DMS 273 treated with DMSO at 0.1 percent for 48 hours (cell line): ENCODE results near the gene CNTN2.
A peak's percentile ranks its signal among the peaks of the same experiment; 100 is the strongest.

Experiments
- DNase-seq: peaks from one replicate; lab custom pipeline; 2025; lab: John Stamatoyannopoulos, UW

CNTN2 gene

DNA sequence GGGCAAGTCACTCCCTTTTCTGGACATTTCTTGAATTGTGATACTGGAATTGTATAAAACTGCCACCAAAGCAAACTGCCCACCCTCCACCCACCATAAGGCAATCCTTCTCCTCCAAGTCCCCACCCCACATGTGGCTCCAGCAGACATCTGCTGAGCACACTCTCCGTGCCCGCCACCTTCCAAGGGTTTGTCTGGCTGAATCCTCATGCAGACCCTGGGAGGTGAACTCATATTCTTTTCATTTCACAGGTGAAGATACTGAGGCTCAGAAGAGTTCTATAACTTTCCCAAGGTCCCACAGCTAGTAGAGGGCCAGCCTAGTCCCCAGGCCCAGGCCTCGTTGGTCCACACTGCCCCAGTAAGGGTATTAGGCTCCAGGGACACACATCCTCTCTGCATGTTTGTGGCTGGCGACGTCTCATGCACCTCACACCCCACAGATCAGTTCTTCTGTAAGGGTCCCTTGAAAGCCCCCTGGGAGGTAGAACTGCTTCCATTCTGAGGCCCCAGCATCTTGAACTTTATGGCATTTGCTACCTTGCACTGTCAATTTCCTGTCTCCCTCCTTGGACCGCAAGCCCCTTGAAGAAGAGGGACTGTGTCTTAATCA is 14.1 kb downstream of the CNTN2 start:
- no peak for DNase-seq

DNA sequence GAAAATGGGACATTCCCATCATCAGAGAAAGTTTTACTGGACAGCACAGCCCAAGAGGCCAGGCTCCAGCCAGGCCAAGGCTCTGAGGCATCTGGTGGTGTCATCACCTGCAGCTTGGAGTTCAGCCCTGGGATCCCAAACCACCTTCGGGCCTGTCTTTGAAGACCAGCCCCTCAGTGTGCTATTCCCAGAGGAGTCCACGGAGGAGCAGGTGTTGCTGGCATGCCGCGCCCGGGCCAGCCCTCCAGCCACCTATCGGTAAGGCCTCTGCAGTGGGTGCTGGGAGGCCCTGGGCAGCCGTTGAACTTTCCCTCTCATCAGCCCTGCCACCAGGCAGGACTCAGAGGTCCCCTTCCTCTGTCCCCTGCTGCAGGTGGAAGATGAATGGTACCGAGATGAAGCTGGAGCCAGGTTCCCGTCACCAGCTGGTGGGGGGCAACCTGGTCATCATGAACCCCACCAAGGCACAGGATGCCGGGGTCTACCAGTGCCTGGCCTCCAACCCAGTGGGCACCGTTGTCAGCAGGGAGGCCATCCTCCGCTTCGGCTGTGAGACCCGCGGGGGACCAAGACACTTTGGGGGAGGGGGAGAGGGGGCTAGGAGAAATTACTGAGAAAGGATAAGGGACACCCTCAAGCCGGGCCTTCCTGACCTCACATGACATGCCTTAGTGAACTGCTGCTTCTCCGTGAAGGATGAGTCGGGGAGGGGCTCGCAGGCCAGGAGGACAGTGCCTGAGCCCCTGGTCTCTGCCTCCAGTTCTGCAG is 15.0 kb downstream of the CNTN2 start:
- DNase-seq = no peak

GRCh38 chr1:205058853-205059252 is 15.8 kb downstream of the CNTN2 start:
- no peak for DNase-seq

GRCh38 chr1:205059660-205060059 is 16.6 kb downstream of the CNTN2 start:
- no peak for DNase-seq

GRCh38 chr1:205060746-205061145 is 17.7 kb downstream of the CNTN2 start:
- no peak for DNase-seq

- no peak for DNase-seq
These were observed 18.2 kb downstream of the CNTN2 start for GRCh38 chr1:205061227-205061626.

GRCh38 chr1:205061665-205062069 is 18.7 kb downstream of the CNTN2 start:
- peak; percentile 30 for DNase-seq

GRCh38 chr1:205062319-205062718 is 19.3 kb downstream of the CNTN2 start:
- no peak for DNase-seq

- DNase-seq = no peak
These were observed 19.9 kb downstream of the CNTN2 start for GRCh38 chr1:205062895-205063294.

- no peak for DNase-seq
These were observed 21.3 kb downstream of the CNTN2 start for GRCh38 chr1:205064301-205064700.

DNA sequence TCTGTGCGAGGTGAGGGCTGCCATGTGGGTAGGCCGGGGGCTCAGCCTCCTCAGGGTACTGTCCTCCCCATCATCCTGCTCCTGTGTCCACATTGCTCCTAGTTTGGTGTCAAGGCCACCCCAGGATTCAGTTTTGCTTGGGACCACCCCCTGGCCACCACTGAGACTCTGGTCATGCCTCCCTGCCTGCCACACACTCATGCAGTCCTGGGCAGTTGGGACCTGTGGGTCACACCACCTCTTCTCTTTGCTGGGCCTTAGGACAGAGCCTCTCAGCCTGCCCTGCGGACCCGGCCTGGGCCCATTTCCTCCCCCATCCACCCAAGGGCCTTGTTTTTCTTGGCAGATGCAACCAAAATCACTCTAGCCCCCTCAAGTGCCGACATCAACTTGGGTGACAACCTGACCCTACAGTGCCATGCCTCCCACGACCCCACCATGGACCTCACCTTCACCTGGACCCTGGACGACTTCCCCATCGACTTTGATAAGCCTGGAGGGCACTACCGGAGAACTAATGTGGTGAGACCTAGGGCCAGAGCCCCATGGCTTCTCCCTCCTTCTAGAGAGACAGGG is 21.8 kb downstream of the CNTN2 start:
- DNase-seq = no peak

- DNase-seq = no peak
These were observed 22.7 kb downstream of the CNTN2 start for GRCh38 chr1:205065666-205066065.

- no peak for DNase-seq
These were observed 23.3 kb downstream of the CNTN2 start for GRCh38 chr1:205066141-205066818.

DNA sequence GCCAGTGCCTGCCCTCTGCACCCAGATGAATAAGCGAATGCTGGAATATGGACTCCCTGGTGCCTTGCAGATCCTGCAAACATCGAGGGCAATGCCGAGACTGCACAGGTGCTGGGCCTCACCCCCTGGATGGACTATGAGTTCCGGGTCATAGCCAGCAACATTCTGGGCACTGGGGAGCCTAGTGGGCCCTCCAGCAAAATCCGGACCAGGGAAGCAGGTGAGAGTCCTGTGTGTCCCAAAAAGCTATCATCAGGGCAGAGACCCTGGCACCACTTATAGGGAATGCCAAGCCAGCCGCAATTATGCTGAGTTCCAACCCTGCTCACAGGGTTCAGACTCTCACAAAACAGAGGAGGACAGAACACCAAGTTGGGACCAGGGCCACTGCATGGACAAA is 24.0 kb downstream of the CNTN2 start:
- DNase-seq = no peak

DNA sequence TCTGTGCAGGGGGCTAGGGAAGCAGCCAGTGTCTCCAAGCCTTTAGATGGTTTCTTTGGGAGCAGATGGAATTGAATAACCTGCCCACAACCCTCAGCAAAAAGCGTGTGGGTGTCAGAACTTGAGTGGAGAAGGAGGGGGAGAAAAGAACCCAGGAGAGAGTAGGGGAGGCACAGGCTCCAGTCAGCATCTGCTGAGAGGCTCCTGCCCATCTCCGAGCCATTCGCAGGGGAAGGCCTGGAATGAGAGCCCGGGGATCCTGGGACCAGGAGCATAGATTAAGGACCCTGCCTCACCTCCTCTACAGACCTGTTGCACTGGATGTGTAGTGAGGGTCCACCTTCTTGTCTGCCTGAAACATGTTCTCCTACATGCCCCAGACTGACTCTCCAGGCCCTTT is 25.0 kb downstream of the CNTN2 start:
- no peak for DNase-seq

- no peak for DNase-seq
These were observed 25.5 kb downstream of the CNTN2 start for GRCh38 chr1:205068457-205069040.

- DNase-seq = no peak
These were observed 26.5 kb downstream of the CNTN2 start for GRCh38 chr1:205069371-205070125.

- no peak for DNase-seq
These were observed 28.0 kb downstream of the CNTN2 start for GRCh38 chr1:205071028-205071409.

- no peak for DNase-seq
These were observed 28.8 kb downstream of the CNTN2 start for GRCh38 chr1:205071801-205072200.

- DNase-seq = no peak
These were observed 29.3 kb downstream of the CNTN2 start for GRCh38 chr1:205072286-205072685.

GRCh38 chr1:205072881-205073280 is 29.9 kb downstream of the CNTN2 start:
- no peak for DNase-seq

- DNase-seq = no peak
These were observed 30.5 kb downstream of the CNTN2 start for GRCh38 chr1:205073511-205073910.
